SK-N-MC (cell line): ENCODE measurements around the gene GLYATL1B.
"Not testable (repeated sequence)": the region's sequence is repeated elsewhere in the genome, so short reads cannot be mapped to it uniquely, and the experiment has no call there.

ENCODE experiments used
- EZH2 ChIP-seq: fragments of 200-600 bp; sonication (generic); IDR thresholded peaks from one replicate; pipeline ENCODE4 v1.6.1; 2017; ENCODE audit warnings: antibody characterized with exemption
- POLR2AphosphoS5 ChIP-seq: IDR thresholded peaks from 2 replicates; pipeline ENCODE4 v1.6.1; 2012; ENCODE audit warnings: mild to moderate bottlenecking, low read depth, low read length, borderline replicate concordance

DNA sequence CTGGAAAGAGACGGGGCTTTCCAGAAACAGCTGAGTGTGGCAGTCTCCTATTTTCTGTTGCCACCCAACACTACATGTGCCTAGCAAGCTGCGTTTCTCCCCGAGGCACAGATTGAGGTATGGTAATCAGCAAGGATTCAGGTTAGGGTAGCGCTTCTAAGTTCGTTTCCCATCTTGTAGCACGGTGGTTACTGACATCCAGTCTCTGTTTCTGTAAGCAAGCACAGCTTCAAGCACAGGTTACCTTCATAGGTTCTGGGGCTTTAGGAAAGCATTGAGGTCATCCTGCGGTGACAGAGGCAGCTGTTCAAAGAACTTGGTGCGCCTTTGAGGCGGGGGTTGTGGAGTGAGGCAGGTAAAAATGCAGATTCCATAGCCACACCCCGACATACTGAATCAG lies 21.6 kb downstream of the GLYATL1B start:
- TF ChIP-seq POLR2AphosphoS5, EZH2: not testable (repeated sequence)
